WTC11 (cell line): ENCODE results near the gene PARD3B. TPM values are rescaled to one million over a fixed set of nuclear protein-coding genes. Genes with fewer than 3 reads are reported as not detected.

ENCODE experiments used
- ATAC-seq: fragments of 200-7000 bp; cut with Tn5 transposase; 2 replicates; pipeline ENCODE4 v1.10.0; 2021; ENCODE audit warnings: mild to moderate bottlenecking, moderate library complexity
- CTCF ChIA-PET: fragments of 300-600 bp; sonication (Branson Sonifier 250); formaldehyde crosslinking; loops from one replicate; lab custom pipeline; 2021; ENCODE audit warnings: antibody characterized with exemption; lab: Charles Lee
- POLR2A ChIA-PET: fragments of 350-600 bp; sonication (Branson Sonifier 250); formaldehyde crosslinking; loops from one replicate; lab custom pipeline; 2021; ENCODE audit warnings: antibody characterized with exemption; lab: Charles Lee
- DNase-seq: peaks from one replicate; pipeline ENCODE4 v3.0.0; 2021; ENCODE audit warnings: low spot score
- H3K27ac Mint-ChIP-seq: 2 replicates; pipeline ENCODE4 v1.8.0; 2021; ENCODE audit warnings: mixed read lengths
- H3K27me3 Mint-ChIP-seq: 2 replicates; pipeline ENCODE4 v1.8.0; 2021; ENCODE audit warnings: low read depth, mild to moderate bottlenecking, moderate library complexity, mixed read lengths
- H3K36me3 Mint-ChIP-seq: 2 replicates; pipeline ENCODE4 v1.8.0; 2021; ENCODE audit warnings: mixed read lengths
- H3K4me1 Mint-ChIP-seq: 2 replicates; pipeline ENCODE4 v1.8.0; 2022; ENCODE audit warnings: mixed read lengths
- H3K4me3 Mint-ChIP-seq: 2 replicates; pipeline ENCODE4 v1.8.0; 2021; ENCODE audit warnings: mild to moderate bottlenecking, moderate library complexity, mixed read lengths
- H3K9me3 Mint-ChIP-seq: 2 replicates; pipeline ENCODE4 v1.8.0; 2021; ENCODE audit warnings: mixed read lengths
- ELF4 ChIP-seq: sonication (generic); formaldehyde crosslinking; IDR thresholded peaks from 2 replicates; pipeline ENCODE4 v1.8.1; 2022; ENCODE audit warnings: low read depth, mild to moderate bottlenecking, moderate library complexity, missing genetic modification reagents
- FOXJ3 ChIP-seq: sonication (generic); formaldehyde crosslinking; IDR thresholded peaks from 2 replicates; pipeline ENCODE4 v1.9.0; 2021; ENCODE audit warnings: missing genetic modification reagents, mild to moderate bottlenecking, borderline replicate concordance
- FOXK1 ChIP-seq: sonication (generic); formaldehyde crosslinking; IDR thresholded peaks from 2 replicates; pipeline ENCODE4 v1.8.0; 2022; ENCODE audit warnings: mild to moderate bottlenecking, moderate library complexity, missing genetic modification reagents
- HMGA2 ChIP-seq: fragments of 250-450 bp; sonication (Bioruptor Pico); IDR thresholded peaks from 2 replicates; pipeline ENCODE4 v1.4.0; 2021; ENCODE audit warnings: mild to moderate bottlenecking, moderate library complexity
- JUN ChIP-seq: sonication (generic); formaldehyde crosslinking; IDR thresholded peaks from 2 replicates; pipeline ENCODE4 v1.8.0; 2023; ENCODE audit warnings: mild to moderate bottlenecking, missing genetic modification reagents
- KAT7 ChIP-seq: sonication (generic); formaldehyde crosslinking; IDR thresholded peaks from 2 replicates; pipeline ENCODE4 v1.8.1; 2023; ENCODE audit warnings: missing genetic modification reagents, mild to moderate bottlenecking, borderline replicate concordance
- MXD4 ChIP-seq: fragments of 250-450 bp; sonication (Bioruptor Pico); IDR thresholded peaks from 2 replicates; pipeline ENCODE4 v1.8.0; 2021; ENCODE audit warnings: mild to moderate bottlenecking, moderate library complexity, borderline replicate concordance
- NR3C1 ChIP-seq: sonication (generic); formaldehyde crosslinking; conservative IDR thresholded peaks from 2 replicates; pipeline ENCODE4 v1.8.1; 2023; ENCODE audit warnings: low read depth, mild to moderate bottlenecking, missing genetic modification reagents
- RELA ChIP-seq: sonication (generic); formaldehyde crosslinking; IDR thresholded peaks from 2 replicates; pipeline ENCODE4 v1.8.1; 2022; ENCODE audit warnings: missing genetic modification reagents, mild to moderate bottlenecking, borderline replicate concordance
- SMAD4 ChIP-seq: sonication (generic); formaldehyde crosslinking; IDR thresholded peaks from 2 replicates; pipeline ENCODE4 v1.8.0; 2022; ENCODE audit warnings: mild to moderate bottlenecking, missing genetic modification reagents
- TP53 ChIP-seq: sonication (generic); formaldehyde crosslinking; IDR thresholded peaks from 2 replicates; pipeline ENCODE4 v1.8.1; 2023; ENCODE audit warnings: mild to moderate bottlenecking, missing genetic modification reagents
- ZNF138 ChIP-seq: sonication (generic); formaldehyde crosslinking; conservative IDR thresholded peaks from 2 replicates; pipeline ENCODE4 v1.8.1; 2022; ENCODE audit warnings: mild to moderate bottlenecking, moderate library complexity, missing genetic modification reagents
- ZNF219 ChIP-seq: sonication (generic); formaldehyde crosslinking; IDR thresholded peaks from 2 replicates; pipeline ENCODE4 v1.8.0; 2023; ENCODE audit warnings: missing genetic modification reagents, mild to moderate bottlenecking, borderline replicate concordance
- ZNF317 ChIP-seq: sonication (generic); formaldehyde crosslinking; IDR thresholded peaks from 2 replicates; pipeline ENCODE4 v1.8.1; 2023; ENCODE audit warnings: low read depth, mild to moderate bottlenecking, moderate library complexity, missing genetic modification reagents, borderline replicate concordance
- ZNF423 ChIP-seq: fragments of 250-450 bp; sonication (Bioruptor Pico); IDR thresholded peaks from 2 replicates; pipeline ENCODE4 v2.1.2; 2022; ENCODE audit warnings: mild to moderate bottlenecking, moderate library complexity
- total RNA-seq: library from RNA; stranded (reverse); gene quantifications from 3 replicates; pipeline ENCODE4 v1.2.3, GENCODE V29; 2021
- TF ChIP-seq, protein P1 (sequence below): sonication (generic); formaldehyde crosslinking; IDR thresholded peaks from 2 replicates; pipeline ENCODE4 v1.8.0; 2022; ENCODE audit warnings: mild to moderate bottlenecking, missing genetic modification reagents
- TF ChIP-seq, protein P2 (sequence below): sonication (generic); formaldehyde crosslinking; conservative IDR thresholded peaks from 2 replicates; pipeline ENCODE4 v1.8.1; 2022; ENCODE audit warnings: mild to moderate bottlenecking, missing genetic modification reagents
- TF ChIP-seq, protein P3 (sequence below): sonication (generic); formaldehyde crosslinking; IDR thresholded peaks from 2 replicates; pipeline ENCODE4 v1.8.1; 2023; ENCODE audit warnings: mild to moderate bottlenecking, missing genetic modification reagents
- TF ChIP-seq, protein P4 (sequence below): sonication (generic); formaldehyde crosslinking; IDR thresholded peaks from 2 replicates; pipeline ENCODE4 v1.8.1; 2023; ENCODE audit warnings: mild to moderate bottlenecking, moderate library complexity, missing genetic modification reagents
- TF ChIP-seq, protein P5 (sequence below): sonication (generic); formaldehyde crosslinking; IDR thresholded peaks from 2 replicates; pipeline ENCODE4 v1.8.1; 2023; ENCODE audit warnings: mild to moderate bottlenecking, missing genetic modification reagents, moderate library complexity
- TF ChIP-seq, protein P6 (sequence below): sonication (generic); formaldehyde crosslinking; IDR thresholded peaks from 2 replicates; pipeline ENCODE4 v1.8.0; 2023; ENCODE audit warnings: missing genetic modification reagents
- TF ChIP-seq, protein P7 (sequence below): sonication (generic); formaldehyde crosslinking; IDR thresholded peaks from 2 replicates; pipeline ENCODE4 v1.8.1; 2023; ENCODE audit warnings: mild to moderate bottlenecking, missing genetic modification reagents, borderline replicate concordance

Gene PARD3B
- total RNA-seq, 1 experiment from 2014 or later, result 5.6 TPM

DNA sequence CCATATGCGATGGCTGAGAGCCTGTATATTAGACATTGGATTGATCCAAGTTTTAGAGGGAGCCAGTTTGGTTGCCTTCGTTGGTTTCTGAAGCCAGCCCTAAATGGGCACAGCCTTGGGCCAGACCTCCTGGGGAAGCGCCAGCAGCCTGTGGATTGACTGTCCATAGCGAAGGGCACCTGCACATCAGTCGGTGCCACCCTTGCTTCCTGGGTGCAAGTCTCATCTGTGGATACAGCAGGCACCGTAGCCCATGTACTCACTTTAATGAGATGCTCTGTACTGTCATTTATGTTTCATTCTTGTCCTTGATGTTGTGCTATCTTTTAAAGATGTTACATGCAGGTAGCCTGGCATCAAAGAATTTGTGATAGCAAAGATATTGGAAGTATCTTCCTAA, 600.6 kb downstream of the PARD3B start:
- peaks cover 11% of the 10 kb centered on the region for H3K9me3 Mint-ChIP-seq
- TF ChIP-seq, protein P1, sequence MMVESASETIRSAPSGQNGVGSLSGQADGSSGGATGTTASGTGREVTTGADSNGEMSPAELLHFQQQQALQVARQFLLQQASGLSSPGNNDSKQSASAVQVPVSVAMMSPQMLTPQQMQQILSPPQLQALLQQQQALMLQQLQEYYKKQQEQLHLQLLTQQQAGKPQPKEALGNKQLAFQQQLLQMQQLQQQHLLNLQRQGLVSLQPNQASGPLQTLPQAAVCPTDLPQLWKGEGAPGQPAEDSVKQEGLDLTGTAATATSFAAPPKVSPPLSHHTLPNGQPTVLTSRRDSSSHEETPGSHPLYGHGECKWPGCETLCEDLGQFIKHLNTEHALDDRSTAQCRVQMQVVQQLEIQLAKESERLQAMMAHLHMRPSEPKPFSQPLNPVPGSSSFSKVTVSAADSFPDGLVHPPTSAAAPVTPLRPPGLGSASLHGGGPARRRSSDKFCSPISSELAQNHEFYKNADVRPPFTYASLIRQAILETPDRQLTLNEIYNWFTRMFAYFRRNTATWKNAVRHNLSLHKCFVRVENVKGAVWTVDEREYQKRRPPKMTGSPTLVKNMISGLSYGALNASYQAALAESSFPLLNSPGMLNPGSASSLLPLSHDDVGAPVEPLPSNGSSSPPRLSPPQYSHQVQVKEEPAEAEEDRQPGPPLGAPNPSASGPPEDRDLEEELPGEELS (CRISPR knock-in tag), result no peak
- no peak for TF ChIP-seq RELA (CRISPR knock-in tag)
- TF ChIP-seq ZNF219 (CRISPR knock-in tag), result no peak
- H3K27me3 Mint-ChIP-seq, result no peaks in the 10 kb centered on the region
- H3K4me3 Mint-ChIP-seq, result no peak overlapping the region
- H3K27ac Mint-ChIP-seq, result no peak overlapping the region
- peaks cover 17% of the 10 kb centered on the region for H3K4me1 Mint-ChIP-seq
- POLR2A ChIA-PET, result no interaction called here
- no peak for ATAC-seq
- H3K36me3 Mint-ChIP-seq, result peaks cover 6% of the 10 kb centered on the region
- CTCF ChIA-PET, result no interaction called here
- no peak for DNase-seq

DNA sequence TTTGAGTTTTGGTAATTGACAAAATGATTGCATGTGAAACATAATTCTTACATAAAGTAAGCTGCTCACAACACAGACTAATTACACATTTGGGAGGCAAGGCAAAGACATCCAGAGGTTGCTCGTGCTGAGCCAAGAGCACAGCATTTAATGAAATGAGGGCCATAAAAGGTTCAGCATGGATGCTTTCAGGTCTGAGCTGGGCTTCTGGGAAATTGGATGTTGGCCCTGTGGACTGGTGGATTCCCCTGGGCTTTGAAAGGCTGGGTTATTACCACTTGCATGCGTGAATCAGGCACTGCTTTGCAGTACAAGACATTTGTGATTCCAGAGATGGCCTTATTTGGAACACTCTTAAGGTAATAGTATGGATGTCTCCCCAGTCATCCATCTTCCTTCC, 603.5 kb downstream of the PARD3B start:
- Mint-ChIP-seq H3K27ac (no peak overlapping the region), H3K9me3 (peaks cover 19% of the 10 kb centered on the region), H3K4me1 (0 out of 2 replicates have a peak, but pooled peaks cover 4% of the 10 kb centered on the region), H3K27me3 (no peaks in the 10 kb centered on the region), H3K36me3 (peaks cover 6% of the 10 kb centered on the region), H3K4me3 (no peak overlapping the region)
- ATAC-seq (no peak), DNase-seq (no peak)
- POLR2A ChIA-PET, result no interaction called here
- CTCF ChIA-PET, result interaction anchor here (0.6 kb wide), 1 partner anchor 171 kb away, joined by 4 read pairs; no protein-coding TSS in a partner anchor
- TF ChIP-seq, protein P2, sequence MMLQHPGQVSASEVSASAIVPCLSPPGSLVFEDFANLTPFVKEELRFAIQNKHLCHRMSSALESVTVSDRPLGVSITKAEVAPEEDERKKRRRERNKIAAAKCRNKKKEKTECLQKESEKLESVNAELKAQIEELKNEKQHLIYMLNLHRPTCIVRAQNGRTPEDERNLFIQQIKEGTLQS (CRISPR knock-in tag), result no peak
- TF ChIP-seq ZNF138 (no peak), KAT7 (CRISPR knock-in tag) (no peak), HMGA2 (CRISPR knock-in tag) (no peak), FOXJ3 (no peak)
- TF ChIP-seq, protein P3, sequence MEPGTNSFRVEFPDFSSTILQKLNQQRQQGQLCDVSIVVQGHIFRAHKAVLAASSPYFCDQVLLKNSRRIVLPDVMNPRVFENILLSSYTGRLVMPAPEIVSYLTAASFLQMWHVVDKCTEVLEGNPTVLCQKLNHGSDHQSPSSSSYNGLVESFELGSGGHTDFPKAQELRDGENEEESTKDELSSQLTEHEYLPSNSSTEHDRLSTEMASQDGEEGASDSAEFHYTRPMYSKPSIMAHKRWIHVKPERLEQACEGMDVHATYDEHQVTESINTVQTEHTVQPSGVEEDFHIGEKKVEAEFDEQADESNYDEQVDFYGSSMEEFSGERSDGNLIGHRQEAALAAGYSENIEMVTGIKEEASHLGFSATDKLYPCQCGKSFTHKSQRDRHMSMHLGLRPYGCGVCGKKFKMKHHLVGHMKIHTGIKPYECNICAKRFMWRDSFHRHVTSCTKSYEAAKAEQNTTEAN (CRISPR knock-in tag), result no peak

DNA sequence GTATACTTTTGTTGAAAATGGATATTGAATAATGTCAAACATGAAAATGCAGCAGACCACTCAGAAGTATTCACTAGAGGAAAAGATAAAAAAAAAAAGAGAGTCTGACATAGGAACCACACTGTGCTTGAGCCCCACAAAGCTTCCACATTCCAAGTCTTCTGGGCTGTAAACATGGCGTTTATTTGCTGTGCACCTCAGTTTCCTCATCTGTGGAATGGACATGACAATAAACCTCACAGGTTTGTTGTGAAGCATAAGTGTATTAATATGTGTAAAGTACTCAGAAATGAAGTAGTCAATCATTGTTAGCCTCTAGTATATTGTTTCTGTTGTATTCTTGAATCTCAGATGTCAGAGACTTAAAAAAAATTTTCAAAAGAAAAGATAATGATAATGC, 611.2 kb downstream of the PARD3B start:
- ATAC-seq, result no peak
- H3K27ac Mint-ChIP-seq, result no peak overlapping the region
- TF ChIP-seq, protein P4, sequence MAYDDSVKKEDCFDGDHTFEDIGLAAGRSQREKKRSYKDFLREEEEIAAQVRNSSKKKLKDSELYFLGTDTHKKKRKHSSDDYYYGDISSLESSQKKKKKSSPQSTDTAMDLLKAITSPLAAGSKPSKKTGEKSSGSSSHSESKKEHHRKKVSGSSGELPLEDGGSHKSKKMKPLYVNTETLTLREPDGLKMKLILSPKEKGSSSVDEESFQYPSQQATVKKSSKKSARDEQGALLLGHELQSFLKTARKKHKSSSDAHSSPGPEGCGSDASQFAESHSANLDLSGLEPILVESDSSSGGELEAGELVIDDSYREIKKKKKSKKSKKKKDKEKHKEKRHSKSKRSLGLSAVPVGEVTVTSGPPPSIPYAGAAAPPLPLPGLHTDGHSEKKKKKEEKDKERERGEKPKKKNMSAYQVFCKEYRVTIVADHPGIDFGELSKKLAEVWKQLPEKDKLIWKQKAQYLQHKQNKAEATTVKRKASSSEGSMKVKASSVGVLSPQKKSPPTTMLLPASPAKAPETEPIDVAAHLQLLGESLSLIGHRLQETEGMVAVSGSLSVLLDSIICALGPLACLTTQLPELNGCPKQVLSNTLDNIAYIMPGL (CRISPR knock-in tag), result no peak
- no peak for TF ChIP-seq MXD4
- TF ChIP-seq, protein P5, sequence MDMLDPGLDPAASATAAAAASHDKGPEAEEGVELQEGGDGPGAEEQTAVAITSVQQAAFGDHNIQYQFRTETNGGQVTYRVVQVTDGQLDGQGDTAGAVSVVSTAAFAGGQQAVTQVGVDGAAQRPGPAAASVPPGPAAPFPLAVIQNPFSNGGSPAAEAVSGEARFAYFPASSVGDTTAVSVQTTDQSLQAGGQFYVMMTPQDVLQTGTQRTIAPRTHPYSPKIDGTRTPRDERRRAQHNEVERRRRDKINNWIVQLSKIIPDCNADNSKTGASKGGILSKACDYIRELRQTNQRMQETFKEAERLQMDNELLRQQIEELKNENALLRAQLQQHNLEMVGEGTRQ, result no peak
- TF ChIP-seq ELF4 (CRISPR knock-in tag), result no peak
- TF ChIP-seq FOXK1, result no peak
- TF ChIP-seq, protein P6, sequence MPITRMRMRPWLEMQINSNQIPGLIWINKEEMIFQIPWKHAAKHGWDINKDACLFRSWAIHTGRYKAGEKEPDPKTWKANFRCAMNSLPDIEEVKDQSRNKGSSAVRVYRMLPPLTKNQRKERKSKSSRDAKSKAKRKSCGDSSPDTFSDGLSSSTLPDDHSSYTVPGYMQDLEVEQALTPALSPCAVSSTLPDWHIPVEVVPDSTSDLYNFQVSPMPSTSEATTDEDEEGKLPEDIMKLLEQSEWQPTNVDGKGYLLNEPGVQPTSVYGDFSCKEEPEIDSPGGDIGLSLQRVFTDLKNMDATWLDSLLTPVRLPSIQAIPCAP (CRISPR knock-in tag), result no peak
- no peak for TF ChIP-seq JUN (CRISPR knock-in tag)
- TF ChIP-seq ZNF317 (CRISPR knock-in tag), result no peak
- TF ChIP-seq ZNF423 (CRISPR knock-in tag), result no peak
- no peak for TF ChIP-seq NR3C1
- TF ChIP-seq, protein P7, sequence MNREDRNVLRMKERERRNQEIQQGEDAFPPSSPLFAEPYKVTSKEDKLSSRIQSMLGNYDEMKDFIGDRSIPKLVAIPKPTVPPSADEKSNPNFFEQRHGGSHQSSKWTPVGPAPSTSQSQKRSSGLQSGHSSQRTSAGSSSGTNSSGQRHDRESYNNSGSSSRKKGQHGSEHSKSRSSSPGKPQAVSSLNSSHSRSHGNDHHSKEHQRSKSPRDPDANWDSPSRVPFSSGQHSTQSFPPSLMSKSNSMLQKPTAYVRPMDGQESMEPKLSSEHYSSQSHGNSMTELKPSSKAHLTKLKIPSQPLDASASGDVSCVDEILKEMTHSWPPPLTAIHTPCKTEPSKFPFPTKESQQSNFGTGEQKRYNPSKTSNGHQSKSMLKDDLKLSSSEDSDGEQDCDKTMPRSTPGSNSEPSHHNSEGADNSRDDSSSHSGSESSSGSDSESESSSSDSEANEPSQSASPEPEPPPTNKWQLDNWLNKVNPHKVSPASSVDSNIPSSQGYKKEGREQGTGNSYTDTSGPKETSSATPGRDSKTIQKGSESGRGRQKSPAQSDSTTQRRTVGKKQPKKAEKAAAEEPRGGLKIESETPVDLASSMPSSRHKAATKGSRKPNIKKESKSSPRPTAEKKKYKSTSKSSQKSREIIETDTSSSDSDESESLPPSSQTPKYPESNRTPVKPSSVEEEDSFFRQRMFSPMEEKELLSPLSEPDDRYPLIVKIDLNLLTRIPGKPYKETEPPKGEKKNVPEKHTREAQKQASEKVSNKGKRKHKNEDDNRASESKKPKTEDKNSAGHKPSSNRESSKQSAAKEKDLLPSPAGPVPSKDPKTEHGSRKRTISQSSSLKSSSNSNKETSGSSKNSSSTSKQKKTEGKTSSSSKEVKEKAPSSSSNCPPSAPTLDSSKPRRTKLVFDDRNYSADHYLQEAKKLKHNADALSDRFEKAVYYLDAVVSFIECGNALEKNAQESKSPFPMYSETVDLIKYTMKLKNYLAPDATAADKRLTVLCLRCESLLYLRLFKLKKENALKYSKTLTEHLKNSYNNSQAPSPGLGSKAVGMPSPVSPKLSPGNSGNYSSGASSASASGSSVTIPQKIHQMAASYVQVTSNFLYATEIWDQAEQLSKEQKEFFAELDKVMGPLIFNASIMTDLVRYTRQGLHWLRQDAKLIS (CRISPR knock-in tag), result no peak
- TF ChIP-seq RELA (CRISPR knock-in tag), result no peak
- no peak for TF ChIP-seq TP53 (CRISPR knock-in tag)
- TF ChIP-seq SMAD4, result no peak

More for the DNA sequence above, 611.2 kb downstream of the PARD3B start:
- peaks cover 12% of the 10 kb centered on the region for H3K9me3 Mint-ChIP-seq
- H3K27me3 Mint-ChIP-seq, result no peaks in the 10 kb centered on the region
- ChIA-PET POLR2A (no interaction called here), CTCF (no interaction called here)
- H3K4me3 Mint-ChIP-seq, result no peak overlapping the region
- no peak for DNase-seq
- peaks cover 9% of the 10 kb centered on the region for H3K36me3 Mint-ChIP-seq
- H3K4me1 Mint-ChIP-seq, result 0 out of 2 replicates have a peak, but pooled peaks cover 2% of the 10 kb centered on the region
